HG03045 (cell line): ENCODE measurements around the gene MYH14.

Experiments
- ATAC-seq: cut with Tn5 transposase; IDR thresholded peaks from one replicate; pipeline ENCODE4 v1.9.1; 2021; ENCODE audit warnings: mild to moderate bottlenecking, moderate library complexity; ENCODE audit not compliant: unreplicated experiment

The MYH14 gene

DNA sequence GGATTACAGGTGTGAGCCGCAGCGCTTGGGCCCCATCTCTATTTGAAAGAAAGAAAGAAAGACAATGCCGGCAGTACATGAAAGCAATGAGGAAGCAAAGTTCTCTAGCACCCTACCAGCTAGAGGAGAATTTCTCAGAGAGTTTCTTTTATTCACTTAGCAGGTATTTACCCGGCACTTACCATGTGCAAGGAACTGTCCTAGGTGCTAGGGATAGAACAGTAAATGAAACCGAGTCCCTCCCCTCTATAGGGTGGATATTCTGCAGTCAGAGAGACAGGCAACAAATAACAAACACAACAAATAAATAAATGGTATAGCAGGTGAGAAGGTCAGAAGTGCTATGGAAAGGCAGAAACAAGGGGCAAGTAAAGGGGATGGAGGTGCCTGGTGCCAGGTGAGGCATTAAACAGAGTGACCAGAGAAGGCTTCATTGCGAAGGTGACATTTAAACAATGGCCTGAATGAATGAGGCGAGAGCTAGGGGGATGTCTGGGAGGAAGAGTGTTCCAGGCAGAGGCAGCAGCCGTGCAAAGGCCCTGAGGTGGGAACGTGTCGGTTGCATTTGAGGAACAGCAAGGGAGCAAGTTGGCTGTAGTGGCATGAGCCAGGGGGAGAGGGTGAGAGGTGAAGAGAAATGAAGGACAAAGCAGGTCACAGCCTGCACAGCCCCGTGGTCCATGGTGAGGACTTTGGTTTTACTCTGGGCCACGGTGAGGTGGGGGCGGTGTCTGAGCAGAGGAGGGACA, 10.8 kb upstream of the MYH14 start:
- ATAC-seq = no peak

DNA sequence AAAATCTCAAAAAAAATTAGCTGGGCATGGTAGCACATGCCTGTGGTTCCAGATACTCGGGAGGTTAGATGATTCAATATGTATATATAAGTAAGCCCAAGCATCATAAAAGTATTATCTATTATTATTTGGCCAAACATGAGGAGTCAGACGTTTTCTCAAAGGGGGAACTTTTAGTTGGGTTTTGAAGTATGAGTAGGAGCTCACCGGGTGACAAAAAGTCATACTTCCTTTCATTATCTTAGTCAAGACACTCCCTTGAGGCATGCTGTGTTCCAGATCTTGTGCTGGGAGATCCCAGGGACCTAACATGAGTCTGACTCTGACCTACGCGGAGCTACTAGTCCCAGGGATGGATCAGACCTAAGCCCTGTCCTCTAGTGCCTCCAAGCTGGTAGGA, 8.2 kb upstream of the MYH14 start:
- no peak for ATAC-seq

DNA sequence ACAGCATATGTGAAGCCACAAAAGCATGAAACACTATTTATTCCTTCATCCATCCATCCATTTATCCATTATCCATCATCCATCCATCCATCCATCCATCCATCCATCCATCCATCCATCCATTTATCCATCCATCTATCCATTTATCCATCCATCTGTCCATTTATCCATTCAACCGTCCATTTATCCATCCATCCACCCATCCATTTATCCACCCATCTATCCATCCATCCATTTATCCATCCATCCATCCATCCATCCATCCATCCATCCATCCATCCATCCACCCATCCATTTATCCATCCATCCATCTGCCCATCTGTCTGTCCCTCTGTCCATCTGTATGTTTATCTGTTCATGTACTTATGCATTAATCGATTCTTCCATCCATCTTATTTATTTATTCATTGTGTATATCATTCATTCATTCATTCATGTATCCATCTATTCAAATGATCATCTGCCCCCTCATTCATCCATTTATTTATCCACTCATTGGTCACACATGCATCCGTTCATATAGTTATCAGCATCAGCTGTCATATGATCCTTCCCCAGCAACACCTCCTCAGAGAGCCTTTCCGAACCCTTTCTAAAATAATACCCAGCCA, 7.0 kb upstream of the MYH14 start:
- ATAC-seq = no peak

DNA sequence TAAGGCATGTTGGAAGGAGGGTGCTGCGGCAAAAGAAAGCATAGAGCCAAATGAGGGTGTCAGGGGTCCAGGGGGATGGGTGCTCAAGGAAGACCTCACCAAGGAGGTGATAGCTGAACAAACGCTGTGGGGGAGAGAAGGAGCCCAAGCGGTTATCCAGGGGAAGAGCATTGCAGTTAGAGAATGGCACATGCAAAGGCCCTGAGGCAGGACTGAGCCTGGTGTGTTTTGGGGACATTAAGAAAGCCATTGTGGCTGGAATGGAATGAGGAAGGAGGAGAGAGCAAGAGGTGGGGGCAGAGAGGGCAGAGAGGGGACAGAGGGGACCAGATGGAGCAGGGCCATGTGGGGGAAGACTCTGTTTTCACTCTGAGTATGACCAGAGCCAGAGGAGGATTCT, 6.1 kb upstream of the MYH14 start:
- ATAC-seq = no peak

DNA sequence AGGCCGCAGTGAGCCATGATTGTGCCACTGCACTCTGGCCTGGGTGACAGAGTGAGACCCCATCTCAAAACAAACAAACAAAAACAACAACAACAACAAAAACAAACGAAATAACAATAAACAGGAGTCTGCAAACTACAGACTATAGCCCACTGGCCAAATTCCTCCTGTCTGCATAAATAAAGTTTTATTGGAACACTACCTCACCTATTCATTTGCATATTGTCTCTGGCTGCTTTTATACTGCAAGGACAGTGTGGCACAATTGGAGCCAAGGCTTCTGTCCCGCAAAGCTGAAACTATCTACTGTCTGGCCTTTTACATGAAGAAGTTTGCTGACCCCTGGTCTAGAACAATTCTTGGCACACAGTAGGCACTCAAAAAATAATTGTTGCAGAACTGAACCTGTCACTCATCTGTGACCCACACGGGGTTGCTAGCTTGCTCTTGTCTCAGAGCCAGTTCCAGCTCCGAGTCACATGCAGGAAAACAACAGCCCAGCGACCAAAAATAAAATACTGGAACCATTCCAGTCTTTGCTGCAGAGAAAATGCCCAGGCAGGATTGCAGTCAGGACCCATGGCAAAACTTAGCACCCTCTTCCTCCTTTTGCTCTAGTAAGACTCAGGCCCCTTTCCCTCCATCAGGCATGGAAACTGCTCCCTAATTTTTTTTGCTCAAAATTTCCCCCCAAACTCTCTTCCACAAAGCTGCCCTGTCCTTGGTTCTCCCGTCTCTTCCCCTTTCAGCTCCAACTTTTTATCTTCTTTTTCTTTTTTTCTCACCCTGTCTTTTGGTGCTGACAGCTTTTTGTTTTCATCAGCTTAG, 4.8 kb upstream of the MYH14 start:
- ATAC-seq = no peak

DNA sequence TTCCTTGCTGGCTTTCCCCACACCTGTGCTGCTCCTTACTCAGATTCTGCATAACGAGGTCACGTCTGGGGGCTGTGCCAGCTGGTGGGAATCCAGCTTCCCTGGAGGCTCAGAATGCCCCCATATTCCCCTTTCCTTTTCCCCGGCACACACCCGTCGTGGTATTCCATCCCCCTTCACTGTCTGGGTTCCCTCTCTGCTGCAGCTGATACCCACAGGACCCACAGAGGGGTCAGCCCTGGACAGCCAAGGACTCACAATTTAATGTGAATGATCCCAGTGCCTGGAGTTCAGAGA, 4.2 kb upstream of the MYH14 start:
- ATAC-seq = no peak

DNA sequence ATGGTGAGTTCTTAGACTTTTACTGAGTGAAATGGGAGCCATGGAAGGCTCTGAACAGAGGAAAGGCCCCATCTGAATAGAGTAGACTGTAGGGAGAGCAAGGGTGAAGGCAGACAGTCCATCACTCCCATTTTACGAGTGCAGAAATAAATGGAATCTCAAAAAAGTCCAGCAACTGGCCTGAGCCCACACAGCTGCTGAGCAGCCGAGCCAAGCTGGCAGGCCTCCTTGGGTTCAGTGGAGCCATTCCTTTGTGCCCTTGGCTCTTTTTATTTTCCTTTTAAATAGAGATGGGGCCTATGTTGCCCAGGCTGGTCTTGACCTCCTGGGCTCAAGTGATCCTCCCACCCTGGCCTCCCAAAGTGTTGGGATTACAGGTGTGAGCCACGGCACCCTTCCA, 1.0 kb upstream of the MYH14 start:
- ATAC-seq = no peak

DNA sequence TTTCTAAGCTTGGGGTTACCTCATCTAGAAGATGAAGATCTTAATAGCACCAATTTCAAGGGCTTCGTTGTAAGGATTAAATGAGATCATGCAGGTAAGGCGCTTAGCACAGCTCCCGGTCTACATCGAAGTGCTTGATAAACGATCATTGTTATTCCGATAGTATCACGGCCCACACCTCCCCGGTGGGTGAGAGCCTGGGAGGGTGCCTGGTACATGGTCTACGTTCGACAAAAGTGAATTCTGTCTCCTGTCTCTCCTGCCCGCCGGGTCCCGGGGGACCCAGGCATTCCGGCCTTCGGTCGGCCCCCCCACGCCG, 501 bp upstream of the MYH14 start:
- no peak for ATAC-seq

DNA sequence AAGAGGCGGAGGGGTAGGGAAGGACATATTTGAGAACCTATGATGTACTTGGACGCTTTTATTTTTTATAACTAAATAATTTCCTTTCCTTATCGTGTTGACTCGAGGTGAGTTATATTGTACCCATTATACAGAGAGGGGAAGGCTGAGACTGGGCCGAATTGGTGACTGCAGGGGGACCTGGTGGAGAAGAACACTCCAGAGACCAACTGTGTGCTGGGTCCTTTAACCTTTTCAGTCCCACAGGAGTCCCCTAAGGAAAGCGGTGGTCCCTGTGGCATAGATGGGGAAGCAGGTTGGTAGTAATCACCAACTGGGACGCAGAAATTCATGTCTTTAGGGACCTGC, 633 bp downstream of the MYH14 start:
- ATAC-seq = no peak

DNA sequence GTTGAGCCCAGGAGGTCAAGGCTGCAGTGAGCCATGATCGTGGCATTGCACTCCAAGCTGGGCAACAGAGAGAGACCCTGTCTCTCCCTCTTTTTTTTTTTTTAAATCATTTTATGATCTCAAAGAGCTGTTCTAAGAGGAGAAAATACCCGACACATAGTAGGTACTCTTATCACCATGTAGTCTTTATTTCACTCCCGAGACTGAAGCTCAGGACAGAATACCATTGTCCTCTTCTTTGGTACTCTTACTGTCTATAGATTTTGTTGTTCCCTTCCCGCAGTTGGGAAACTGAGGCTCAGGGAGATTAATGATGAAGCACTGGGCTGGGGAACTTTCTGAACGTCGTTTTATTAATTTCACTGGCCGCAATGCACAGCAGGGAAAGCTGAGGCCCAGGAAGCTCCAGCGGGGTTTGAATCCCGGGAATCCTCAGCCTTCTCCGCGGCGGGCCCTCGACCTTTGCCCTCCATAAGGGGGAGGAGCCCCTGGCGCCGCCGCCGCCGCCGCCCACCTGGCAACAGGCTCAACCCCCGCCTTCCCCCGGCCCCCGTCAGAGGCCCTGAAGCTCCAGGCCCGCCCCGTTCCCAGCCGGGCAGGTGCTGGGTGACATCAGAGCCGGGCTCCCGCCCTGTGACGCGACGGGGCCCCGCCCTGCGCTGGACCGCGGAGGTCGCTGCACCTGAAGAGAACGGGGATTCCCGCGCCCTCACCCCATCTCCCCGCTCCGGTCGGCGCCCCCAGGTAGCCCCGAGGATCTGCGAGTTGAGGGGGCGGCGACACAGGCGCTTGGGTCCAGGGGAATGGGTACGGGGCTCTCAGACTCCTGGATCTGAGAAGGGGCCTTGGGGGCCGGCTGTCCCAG, 1.6 kb downstream of the MYH14 start:
- no peak for ATAC-seq

DNA sequence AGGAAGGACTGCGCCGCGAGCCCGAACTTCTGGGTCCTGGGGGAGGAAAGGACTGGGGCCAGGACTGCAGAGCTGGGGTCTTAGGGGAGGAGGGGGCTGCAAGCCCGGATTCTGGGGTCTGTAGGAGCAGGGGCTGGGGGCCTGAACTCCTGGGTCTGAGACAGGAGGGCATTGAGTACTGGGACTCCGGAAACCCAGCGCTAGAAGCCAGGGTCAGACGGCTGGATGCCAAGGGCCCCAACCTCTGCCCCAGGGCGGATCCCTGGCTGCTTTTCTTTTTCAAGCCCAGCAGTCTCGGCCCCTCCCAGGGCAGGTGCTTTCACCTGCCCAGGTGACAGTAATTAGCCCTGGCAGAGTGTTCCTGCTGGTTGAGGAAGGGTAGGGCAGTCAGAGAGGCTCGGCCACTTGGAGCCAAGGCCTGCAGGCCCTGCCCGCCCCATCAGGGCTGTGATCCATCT, 2.3 kb downstream of the MYH14 start:
- ATAC-seq = no peak

DNA sequence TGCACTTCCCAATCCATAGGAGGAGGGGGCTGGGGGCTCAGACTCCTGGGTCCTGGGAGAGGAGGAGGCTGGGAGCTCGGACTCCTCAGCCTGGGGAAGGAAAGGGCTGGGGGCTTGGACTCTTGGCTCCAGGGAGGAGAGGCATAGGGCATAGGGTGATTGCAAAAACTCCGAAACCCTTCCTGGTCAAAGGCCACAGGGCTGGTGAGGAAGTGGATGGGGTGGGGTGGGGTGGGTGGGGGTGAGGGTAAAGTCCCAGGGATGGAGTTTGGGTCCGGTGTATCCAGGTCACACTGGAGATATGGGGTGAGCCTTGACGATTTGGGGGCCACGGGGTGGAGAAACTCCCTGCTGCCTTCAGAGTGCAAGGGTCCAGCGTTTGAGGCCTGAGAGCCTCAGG, 2.8 kb downstream of the MYH14 start:
- no peak for ATAC-seq

DNA sequence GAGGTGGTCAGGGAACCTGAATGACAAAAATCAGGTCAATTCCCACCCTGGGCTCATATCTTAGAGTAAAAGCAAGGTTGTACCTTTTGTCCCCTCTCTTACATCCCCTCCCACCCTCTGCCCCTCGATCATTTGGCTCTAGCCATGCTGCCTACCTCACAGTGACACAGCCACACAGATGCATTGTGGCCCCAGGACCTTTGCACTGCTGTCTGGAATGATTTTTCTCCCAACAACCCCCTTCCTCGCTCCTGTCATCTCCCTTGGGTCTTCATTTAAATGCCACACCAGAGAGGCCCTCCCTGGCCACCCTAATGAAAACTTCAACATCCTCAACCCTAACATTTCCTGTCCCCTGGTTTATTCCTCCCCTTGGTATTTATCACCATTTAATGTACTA, 4.3 kb downstream of the MYH14 start:
- ATAC-seq = no peak

DNA sequence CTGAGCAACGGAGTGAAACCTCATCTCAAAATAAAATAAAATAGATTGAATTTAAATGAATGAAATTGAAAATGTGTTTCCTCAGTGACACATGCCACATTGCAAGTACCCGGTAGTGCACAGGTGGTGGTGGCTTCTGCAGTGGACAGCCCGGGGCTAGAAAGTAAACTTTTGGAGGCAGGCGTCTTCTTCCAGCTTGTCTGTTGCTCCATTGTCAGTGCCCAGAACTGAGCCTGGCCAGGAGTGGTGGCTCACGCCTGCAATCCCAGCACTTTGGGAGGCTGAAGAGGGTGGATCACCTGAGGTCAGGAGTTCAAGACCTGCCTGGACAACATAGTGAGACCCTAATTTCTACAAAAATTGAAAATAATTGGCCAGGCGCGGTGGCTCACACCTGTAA, 5.7 kb downstream of the MYH14 start:
- ATAC-seq = no peak

DNA sequence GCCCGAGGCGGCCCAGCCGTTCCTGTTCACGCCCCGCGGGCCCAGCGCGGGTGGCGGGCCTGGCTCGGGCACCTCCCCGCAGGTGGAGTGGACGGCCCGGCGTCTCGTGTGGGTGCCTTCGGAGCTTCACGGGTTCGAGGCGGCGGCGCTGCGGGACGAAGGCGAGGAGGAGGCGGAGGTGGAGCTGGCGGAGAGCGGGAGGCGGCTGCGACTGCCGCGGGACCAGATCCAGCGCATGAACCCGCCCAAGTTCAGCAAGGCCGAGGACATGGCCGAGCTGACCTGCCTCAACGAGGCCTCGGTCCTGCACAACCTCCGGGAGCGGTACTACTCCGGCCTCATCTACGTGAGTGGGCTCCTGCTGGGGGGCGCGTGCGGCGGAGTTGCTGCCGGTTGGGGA, 7.0 kb downstream of the MYH14 start:
- no peak for ATAC-seq

DNA sequence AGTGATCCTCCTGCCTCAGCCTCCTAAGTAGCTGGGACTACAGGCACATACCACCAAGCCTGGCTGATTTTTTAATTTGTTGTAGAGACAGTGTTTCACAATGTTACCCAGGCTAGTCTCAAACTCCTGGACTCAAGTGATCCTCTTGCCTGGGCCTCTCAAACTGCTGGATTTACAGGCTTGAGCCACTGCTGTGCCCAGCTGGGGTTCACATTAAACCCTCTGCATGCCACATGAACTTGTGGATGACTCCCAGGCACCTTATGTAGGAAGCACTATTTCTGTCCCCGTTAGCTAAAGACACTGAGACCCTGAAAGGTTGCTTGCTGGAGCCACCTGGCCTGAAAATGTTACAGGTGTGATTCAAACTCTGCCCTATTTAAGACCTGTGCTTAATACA, 10.5 kb downstream of the MYH14 start:
- no peak for ATAC-seq

DNA sequence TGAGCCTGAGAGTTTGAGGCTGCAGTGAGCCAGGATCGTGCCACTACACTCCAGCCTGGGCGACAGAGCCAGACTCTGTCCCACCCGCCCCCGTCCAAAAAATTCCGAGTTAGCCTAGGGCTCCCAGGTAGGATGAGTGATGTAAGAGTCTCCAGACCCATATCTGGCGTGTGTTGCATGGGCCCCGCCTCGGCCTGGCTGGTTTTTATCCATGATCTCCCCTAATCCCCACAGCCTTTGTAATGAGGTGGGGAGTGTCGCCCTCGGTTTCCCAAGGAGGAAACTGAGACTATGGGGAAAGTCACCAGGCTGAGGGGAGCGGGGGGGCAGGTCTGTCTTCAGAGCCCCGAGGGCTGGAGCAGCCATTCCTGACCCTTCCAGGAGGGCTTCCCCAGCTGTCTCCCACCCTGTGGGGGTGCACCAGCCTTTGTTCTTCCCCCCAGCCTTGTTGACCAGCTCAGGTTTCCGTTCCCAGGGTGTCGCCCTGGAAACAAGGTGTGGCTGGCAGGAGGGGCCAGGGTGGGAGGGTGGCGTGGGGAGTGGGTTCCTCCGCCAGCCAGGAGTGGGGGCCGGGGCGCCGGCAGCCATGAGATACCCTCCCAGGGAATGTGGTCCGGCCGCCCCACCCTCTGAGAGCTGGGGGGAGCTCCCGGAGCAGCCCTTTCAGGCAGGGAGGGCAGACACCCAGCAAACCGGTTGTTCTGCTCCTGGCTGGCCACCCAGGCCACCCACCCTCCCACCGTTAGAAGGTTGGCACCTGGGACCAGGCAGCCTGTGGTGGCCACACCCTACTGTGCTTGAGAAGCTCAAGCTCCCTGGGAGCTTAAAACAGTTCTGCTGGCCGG, 11.5 kb downstream of the MYH14 start:
- ATAC-seq = no peak

DNA sequence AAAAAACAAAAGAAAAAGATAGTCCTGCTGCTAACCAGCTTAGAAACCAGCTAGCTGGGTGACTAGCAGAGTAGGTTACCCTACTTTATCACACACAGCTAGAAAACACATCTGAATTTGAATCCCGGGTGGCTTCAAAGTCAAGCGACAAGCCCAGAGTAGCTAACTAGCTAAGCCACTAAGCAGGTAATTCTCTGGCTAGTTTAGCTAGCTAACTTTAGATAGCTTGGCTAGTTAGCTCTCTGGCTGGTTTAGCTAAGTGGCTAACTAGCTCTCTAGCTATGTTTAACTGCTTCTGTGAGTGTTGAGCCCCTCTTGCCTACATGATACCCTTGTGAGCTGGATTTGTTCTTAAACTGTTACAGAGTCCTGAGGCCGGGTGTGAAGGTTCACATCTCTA, 12.4 kb downstream of the MYH14 start:
- ATAC-seq = no peak

DNA sequence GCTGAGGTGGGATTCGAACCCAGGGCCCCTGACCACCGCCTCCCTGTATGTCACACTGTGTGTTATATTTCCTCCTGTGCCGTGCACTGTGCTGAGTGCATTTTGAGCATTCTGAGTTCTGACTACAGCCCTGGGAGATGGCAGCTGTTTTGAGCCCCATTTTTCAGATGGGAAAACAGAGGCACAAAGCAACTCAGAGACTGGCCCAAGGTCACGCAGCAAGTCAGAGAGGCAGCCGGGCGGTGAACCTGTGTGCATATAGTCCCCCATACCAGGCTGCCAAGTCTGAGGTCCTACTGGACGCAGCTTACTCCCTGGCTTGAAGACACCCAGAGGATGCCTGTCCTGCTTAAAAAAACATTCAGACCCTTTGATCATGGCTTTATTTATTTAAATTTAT, 17.7 kb downstream of the MYH14 start:
- ATAC-seq = no peak

DNA sequence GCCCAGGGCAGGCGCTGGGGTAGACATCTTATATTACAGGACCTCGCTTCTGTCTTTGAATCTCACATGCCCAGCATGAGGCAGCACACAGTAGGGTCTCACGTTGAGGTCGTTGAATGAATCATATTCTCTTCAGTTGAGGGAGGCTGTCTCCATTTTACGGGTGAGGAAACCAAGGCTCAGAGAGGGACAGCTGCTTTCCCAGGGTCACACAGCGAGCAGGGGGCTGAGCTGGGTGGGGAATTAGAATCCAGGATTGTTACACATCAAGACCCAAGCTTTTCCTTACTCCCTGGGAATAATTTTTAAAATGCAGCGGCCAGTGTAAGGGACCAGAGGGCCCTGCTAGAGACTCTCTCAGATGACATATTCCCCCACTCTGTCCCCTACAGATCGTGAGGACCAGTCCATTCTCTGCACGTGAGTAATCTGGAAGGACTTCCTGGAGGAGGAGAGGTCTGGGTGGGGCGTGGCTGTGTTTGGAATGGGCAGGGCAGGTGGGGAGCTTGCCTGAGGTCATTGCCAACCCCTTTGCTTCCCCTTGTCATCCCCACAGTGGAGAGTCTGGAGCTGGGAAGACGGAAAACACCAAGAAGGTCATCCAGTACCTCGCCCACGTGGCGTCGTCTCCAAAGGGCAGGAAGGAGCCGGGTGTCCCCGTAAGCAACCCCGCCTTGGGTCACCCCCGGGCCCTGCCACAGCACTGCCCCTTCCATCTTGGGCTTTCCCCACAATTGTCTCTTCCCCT, 19.4 kb downstream of the MYH14 start:
- no peak for ATAC-seq
